ENCODE data around the gene PIP5K1B.

GRCh38 chr9:68727636-68728035 is 22.6 kb downstream of the PIP5K1B start:
- TF ChIP-seq ATF3 (IDR thresholded peaks at IDR 0.05), result no peak
- no peak for TF ChIP-seq SRF (IDR thresholded peaks at IDR 0.05; ENCODE audit: low read depth)
- no peak for TF ChIP-seq CTCF (IDR thresholded peaks at IDR 0.05 in 2 of 3, conservative IDR thresholded peaks at IDR 0.05 in 1 of 3; ENCODE audit: borderline replicate concordance in 1 of 3, insufficient read depth in 1 of 3, low read depth in 2 of 3, low read length in 2 of 3)
- TF ChIP-seq ZNF274 (IDR thresholded peaks at IDR 0.05; ENCODE audit: low read depth, low read length), result no peak
- TF ChIP-seq EZH2 (IDR thresholded peaks at IDR 0.05), result no peak
- TF ChIP-seq EZH2phosphoT487 (IDR thresholded peaks at IDR 0.05; ENCODE audit: borderline replicate concordance), result no peak
- no peak for TF ChIP-seq POLR2A (IDR thresholded peaks at IDR 0.05; ENCODE audit: borderline replicate concordance, extremely low read depth, insufficient read depth, insufficient read length)
- TF ChIP-seq RAD21 (IDR thresholded peaks at IDR 0.05; ENCODE audit: low read depth), result no peak
- TF ChIP-seq MAX (IDR thresholded peaks at IDR 0.05), result no peak
- TF ChIP-seq POLR2AphosphoS5 (IDR thresholded peaks at IDR 0.05; ENCODE audit: low read depth, low read length), result no peak

Data from HCT116 (cell line).